ENCODE results near the gene ADGRB3.
A peak's percentile ranks its signal among the peaks of the same experiment; 100 is the strongest.

ADGRB3 gene

DNA sequence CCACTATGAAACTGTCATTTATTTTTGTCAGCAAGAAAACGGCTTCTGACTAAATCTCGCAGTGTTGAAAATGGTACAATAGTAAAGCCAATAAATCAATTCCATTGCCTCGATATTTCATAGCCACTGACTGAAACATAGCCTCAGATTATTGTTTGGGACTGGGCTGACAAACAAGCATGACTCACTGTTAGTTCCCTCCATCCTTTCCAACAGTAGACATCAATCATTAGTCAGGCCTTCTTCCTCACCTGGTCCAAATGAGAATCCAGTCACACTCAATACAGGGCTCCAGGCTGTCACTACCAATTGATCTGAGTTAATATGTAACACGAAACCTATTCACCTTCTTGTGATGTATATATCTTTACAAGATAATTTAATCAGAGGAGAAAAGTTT is 66.1 kb downstream of the ADGRB3 start:
- no peak for DNase-seq

DNA sequence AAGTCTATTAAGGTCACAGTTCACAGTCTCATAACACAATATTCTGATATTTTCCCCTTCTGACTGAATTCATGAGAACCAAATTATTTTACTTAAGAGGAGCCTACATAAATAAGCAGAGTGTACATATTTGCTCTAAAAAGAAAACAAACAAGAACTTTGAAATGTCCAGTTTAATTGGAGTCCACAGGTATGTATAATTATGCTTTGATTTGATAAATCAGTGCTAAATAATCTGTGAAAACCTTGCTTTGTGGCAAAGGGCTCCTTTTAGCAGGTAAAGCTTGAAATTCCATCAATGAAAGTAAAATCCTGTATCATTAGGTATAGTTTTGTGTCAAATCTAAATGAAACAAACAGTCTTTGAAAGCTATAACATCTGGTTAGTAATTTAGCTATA is 69.4 kb downstream of the ADGRB3 start:
- no peak for DNase-seq

DNA sequence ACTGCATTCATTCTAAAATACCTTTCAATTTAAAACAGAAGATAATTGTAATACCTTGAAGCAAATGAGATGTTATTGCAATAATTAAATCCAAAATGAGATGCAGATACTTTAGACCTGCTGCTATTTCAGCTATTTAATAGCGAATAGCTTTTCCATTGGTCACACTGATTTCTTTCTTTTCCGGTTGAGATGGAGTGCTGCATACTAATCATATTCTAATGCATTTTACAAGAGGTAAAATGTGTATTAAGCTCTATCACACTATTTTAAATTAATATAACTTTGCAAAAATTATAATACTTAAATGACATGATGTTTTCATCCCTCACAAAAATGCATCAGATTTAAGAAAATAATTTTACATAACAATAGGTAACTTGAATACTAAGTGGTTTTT is 74.0 kb downstream of the ADGRB3 start:
- DNase-seq: no peak

DNA sequence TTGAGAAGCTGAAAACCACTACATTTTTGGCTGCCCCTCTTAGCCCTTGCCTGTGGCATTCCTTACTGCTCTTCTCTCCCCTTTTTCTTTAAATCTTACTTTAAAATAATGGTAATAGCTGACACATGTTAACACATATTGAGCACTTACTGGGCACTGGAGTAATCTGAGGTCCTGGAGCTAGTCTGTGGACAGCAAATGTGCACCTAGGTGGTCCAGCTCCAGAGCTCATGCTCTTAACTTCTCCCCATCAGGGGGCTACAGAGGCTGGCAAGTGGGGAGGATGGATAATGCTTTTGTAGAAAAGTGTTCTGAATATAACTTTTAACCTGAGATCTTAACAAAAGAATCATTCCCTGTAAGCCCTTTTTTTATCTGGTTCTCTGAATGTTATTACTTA is 74.8 kb downstream of the ADGRB3 start:
- peak in 1 of 51 donors; percentile 1 for DNase-seq

- DNase-seq: peak in 1 of 51 donors; percentile 64
These were observed 75.4 kb downstream of the ADGRB3 start for GRCh38 chr6:68710496-68710895.

DNA sequence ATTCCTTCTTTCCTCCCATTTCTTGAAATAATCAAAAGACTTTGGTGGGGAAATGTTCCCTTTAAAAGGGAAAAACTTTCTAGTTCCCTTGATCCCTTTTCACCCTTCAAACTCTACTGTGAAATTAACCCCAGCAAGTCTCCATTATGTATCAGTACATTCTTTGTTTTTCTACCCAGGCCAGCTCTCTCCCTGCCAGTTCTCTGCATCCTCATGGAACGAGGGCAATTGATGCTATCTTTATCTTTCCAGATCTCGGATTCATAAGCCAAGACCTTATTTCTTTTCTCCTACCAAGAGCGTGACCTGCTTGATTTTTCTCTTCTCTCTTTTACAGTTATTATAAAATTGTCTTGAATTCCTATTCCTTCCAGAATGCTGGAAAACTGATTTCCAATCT is 75.8 kb downstream of the ADGRB3 start:
- no peak for DNase-seq

- DNase-seq: no peak
These were observed 76.4 kb downstream of the ADGRB3 start for GRCh38 chr6:68711386-68712000.

DNA sequence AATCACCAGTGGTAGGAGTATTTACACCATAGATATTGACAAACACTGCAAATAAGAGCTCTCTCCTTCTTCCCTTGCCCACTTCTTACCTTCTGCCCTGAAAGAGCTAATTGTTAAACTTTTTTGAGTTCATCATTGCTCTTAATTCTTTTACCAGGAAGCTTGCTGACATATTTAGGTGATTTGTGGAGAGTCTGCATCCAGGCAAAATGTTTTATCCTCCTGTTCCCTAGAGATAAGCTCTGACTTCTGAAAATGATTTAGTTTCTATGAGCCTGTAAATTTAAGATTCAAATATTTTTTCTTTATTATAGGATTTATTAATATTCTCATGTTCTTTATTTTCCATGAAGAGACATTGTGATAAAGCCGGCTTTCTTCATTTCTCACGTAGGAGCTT is 81.5 kb downstream of the ADGRB3 start:
- DNase-seq: no peak

- DNase-seq: no peak
These were observed 83.4 kb downstream of the ADGRB3 start for GRCh38 chr6:68718385-68719073.

DNA sequence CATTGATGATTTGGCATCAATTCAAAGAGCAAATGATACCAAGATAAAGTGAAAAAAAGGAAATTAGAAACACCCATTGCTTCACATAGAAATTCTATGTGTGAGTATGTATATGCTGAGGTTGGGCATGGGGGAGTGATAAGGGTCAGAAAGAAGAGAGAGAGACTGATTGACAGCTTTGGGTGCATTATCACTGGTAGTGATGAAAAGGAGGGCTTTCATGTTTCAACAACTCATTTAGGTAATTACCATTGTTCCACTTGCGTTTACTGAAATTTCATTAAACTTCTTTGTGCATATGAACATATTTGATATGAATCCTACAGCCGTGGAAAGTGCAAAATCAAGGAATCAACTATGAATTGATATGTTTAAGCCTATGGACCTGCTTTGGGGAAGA is 84.7 kb downstream of the ADGRB3 start:
- no peak for DNase-seq

GRCh38 chr6:68722891-68723527 is 87.9 kb downstream of the ADGRB3 start:
- no peak for DNase-seq

- no peak for DNase-seq
These were observed 89.0 kb downstream of the ADGRB3 start for GRCh38 chr6:68724060-68724459.

DNA sequence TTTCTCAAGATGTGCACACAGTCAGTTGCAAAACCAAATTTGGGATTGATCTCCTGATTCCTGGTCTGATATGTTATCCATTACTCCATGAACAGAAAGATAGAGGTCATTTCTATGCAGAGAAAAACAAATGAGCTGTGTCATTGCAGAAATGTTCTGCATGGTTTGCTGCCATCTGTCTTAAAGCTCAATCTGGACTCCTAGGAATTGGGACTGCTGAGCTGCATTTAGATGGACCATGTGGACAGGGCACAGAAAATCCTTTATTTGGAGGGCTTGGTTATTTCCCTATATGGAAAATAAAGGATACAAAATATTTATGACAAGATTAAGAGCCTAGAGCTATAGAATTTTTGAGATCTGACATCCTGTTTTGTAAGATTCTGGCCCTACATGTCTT is 91.3 kb downstream of the ADGRB3 start:
- peak in 2 of 51 donors; percentile 8 to 9 for DNase-seq

DNA sequence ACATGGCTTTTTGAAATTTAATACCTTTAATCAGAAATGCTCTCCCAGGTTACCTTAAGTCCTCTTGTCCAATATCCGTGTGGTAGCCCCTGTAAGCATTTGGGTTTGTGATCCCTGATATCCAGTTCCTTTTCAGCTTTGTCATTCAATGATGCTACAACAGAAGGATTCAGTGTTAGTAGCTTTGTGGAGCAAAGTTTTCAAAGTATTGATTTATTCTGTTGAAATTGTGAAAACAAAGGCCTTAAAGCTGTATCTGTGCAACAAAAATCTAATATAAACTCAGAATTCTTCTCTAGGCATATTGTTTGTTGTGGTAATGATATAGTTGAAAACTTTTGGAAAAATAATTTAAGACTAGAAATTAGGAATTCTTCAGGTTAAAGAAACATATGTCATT is 91.9 kb downstream of the ADGRB3 start:
- no peak for DNase-seq

- no peak for DNase-seq
These were observed 92.6 kb downstream of the ADGRB3 start for GRCh38 chr6:68727699-68728098.

DNA sequence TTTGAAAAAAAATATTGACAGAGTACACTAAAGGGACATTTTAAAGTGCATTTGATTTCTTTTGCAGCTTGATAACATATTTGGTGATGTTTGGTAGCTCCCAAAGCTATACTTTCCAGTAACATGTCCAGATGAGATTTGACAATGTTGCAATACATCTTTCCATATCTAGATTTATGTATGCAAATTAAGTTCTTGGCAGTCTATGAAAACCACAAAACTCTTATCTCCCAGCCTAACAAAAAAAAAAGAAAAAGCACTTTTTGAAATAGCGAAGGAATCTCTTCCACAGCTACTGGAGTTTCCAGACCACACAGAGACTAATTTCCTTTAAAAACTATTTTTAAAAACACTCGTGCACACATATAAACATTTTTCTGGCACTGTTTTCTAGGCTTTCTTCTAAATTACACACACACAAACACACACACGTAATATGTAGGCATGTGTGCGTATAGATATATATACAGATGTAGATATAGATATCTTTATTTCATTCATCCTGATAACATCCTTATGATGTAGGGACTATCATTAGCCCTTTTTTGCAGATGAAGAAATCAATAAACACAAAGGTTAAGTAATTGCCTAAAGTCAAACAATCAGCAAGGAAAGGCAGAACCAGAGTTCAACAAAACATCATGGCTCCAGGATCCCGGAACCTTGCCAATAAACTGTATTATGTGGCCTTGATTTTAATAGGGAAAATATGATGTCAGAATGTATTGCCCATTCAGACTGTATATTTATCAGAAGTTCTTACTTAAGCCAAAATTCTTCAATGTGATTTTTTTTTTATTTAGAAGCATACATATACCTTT is 93.3 kb downstream of the ADGRB3 start:
- DNase-seq: no peak

- peak in 1 of 51 donors; percentile 31 for DNase-seq
These were observed 94.4 kb downstream of the ADGRB3 start for GRCh38 chr6:68729377-68729903.

- DNase-seq: peak in 1 of 51 donors; percentile 74
These were observed 95.4 kb downstream of the ADGRB3 start for GRCh38 chr6:68730291-68731054.

DNA sequence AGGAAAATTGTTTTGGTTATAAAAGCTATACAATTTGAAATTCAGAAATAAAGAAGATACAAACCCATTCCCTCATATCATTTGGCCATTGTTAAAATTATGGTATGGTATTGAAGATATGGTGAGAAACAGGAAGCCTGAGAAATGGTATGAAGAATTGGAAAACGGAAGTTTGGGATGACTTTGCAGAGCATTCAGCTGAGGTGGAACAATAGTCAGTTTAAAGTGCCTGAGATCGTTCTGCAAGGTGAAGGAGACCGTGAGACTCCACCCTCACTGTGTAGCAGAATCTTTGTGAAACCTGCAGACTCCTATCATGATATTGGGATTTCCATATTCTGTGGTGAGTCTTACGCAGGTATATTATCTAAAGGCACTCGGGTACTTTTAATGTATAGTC is 97.3 kb downstream of the ADGRB3 start:
- DNase-seq: no peak

DNA sequence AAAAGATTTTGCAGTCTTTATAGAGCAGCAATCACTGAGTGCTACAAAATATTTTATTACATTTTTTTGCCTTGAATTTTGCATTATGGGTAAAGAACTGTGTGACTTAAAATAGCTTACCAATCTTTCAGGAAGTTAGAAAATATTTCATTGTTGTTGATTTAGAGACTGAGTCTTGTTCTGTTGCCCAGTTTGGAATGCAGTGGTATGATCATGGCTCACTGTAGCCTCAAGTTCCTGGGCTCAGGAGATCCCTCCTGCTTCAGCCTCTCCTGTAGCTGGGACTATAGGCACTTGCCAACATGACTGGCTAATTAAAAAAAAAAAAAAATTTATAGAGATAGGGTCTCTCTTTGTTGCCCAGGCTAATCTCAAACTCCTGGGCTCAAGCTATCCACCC is 100.8 kb downstream of the ADGRB3 start:
- no peak for DNase-seq

DNA sequence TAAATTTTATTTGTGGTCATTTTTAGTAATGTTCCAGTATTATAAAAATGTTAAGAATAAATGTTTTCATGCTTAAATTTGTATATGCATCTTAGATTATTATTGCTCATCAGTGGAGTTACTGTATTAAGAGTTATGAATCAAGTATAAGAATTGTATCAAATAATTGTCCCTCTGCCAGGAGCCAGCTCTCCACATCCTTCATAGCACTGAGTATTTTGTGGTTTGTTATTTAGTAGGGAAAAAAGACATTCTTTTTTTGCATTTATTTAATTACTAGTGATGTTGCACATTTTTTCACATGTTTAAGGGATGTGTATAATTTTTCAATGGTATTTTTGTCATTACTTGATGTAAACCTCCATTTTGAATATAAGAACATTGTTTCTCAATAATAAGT is 102.0 kb downstream of the ADGRB3 start:
- no peak for DNase-seq

Measured in hypothalamus (tissue), 51 donors.